ENCODE data around the gene TBX5. TPM values are rescaled to one million over a fixed set of nuclear protein-coding genes. Genes with fewer than 3 reads are reported as not detected.

TBX5 gene
- total RNA-seq, 1 donor from 2014 or later, result 2.1 TPM

DNA sequence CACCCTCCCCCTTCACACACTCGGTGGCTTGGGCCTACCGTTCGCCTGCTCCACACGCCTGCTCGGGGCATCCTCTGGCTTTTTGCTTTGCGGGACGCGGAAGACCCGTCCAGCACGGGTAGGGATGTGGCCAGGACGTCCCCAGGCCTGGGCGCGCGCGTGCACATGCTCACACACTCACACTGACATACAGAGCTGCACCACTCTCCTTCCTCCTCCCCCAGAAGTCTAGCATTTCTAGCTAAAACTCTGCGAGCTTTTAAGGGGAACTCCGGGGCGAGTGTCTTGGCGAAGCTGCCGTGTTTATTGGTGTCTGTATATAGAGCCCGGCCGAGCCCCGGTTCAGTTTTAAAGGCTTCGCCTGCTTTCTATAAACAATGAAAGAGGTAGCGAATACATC lies 5.0 kb downstream of the TBX5 start:
- H3K9ac ChIP-seq (ENCODE audit: low read depth in 1 of 3, low read length in 3 of 3), result no peak overlapping the region
- no peaks in the 10 kb centered on the region for H3K36me3 ChIP-seq (ENCODE audit: control insufficient read depth in 3 of 3, insufficient read depth in 3 of 3, low read length in 3 of 3)
- no peaks in the 10 kb centered on the region for H3K9me3 ChIP-seq (ENCODE audit: control insufficient read depth in 3 of 3, low read length in 3 of 3)
- H3K4me1 ChIP-seq (ENCODE audit: control insufficient read depth in 3 of 3, insufficient read depth in 3 of 3, low read length in 3 of 3), result peaks cover 0 to 5% (median 0%) of the 10 kb centered on the region in 3 donors
- no peak overlapping the region for H3K4me3 ChIP-seq (ENCODE audit: low read length in 3 of 3)
- H3K27me3 ChIP-seq (ENCODE audit: control insufficient read depth in 3 of 3, insufficient read depth in 3 of 3, low read length in 3 of 3), result peaks cover 87 to 91% (median 90%) of the 10 kb centered on the region in 3 donors
- no peak overlapping the region for H3K27ac ChIP-seq (ENCODE audit: low read depth, low read length)

- no peaks in the 10 kb centered on the region for H3K9me3 ChIP-seq (ENCODE audit: control insufficient read depth in 3 of 3, low read length in 3 of 3)
- H3K4me1 ChIP-seq (ENCODE audit: control insufficient read depth in 3 of 3, insufficient read depth in 3 of 3, low read length in 3 of 3), result peaks cover 0 to under 1% (median 0%) of the 10 kb centered on the region in 3 donors
- H3K4me3 ChIP-seq (ENCODE audit: low read length in 3 of 3), result no peak overlapping the region
- H3K9ac ChIP-seq (ENCODE audit: low read depth in 1 of 3, low read length in 3 of 3), result no peak overlapping the region
- H3K27ac ChIP-seq (ENCODE audit: low read depth, low read length), result no peak overlapping the region
- no peaks in the 10 kb centered on the region for H3K36me3 ChIP-seq (ENCODE audit: control insufficient read depth in 3 of 3, insufficient read depth in 3 of 3, low read length in 3 of 3)
- peaks cover 87 to 91% (median 90%) of the 10 kb centered on the region in 3 donors for H3K27me3 ChIP-seq (ENCODE audit: control insufficient read depth in 3 of 3, insufficient read depth in 3 of 3, low read length in 3 of 3)
These were observed 5.6 kb downstream of the TBX5 start for GRCh38 chr12:114400361-114400811.

GRCh38 chr12:114399664-114400211 lies 6.2 kb downstream of the TBX5 start:
- no peak overlapping the region for H3K27ac ChIP-seq (ENCODE audit: low read depth, low read length)
- H3K9ac ChIP-seq (ENCODE audit: low read depth in 1 of 3, low read length in 3 of 3), result no peak overlapping the region
- H3K27me3 ChIP-seq (ENCODE audit: control insufficient read depth in 3 of 3, insufficient read depth in 3 of 3, low read length in 3 of 3), result peaks cover 86 to 90% (median 89%) of the 10 kb centered on the region in 3 donors
- H3K4me3 ChIP-seq (ENCODE audit: low read length in 3 of 3), result no peak overlapping the region
- no peaks in the 10 kb centered on the region for H3K4me1 ChIP-seq (ENCODE audit: control insufficient read depth in 3 of 3, insufficient read depth in 3 of 3, low read length in 3 of 3)
- no peaks in the 10 kb centered on the region for H3K36me3 ChIP-seq (ENCODE audit: control insufficient read depth in 3 of 3, insufficient read depth in 3 of 3, low read length in 3 of 3)
- no peaks in the 10 kb centered on the region for H3K9me3 ChIP-seq (ENCODE audit: control insufficient read depth in 3 of 3, low read length in 3 of 3)

DNA sequence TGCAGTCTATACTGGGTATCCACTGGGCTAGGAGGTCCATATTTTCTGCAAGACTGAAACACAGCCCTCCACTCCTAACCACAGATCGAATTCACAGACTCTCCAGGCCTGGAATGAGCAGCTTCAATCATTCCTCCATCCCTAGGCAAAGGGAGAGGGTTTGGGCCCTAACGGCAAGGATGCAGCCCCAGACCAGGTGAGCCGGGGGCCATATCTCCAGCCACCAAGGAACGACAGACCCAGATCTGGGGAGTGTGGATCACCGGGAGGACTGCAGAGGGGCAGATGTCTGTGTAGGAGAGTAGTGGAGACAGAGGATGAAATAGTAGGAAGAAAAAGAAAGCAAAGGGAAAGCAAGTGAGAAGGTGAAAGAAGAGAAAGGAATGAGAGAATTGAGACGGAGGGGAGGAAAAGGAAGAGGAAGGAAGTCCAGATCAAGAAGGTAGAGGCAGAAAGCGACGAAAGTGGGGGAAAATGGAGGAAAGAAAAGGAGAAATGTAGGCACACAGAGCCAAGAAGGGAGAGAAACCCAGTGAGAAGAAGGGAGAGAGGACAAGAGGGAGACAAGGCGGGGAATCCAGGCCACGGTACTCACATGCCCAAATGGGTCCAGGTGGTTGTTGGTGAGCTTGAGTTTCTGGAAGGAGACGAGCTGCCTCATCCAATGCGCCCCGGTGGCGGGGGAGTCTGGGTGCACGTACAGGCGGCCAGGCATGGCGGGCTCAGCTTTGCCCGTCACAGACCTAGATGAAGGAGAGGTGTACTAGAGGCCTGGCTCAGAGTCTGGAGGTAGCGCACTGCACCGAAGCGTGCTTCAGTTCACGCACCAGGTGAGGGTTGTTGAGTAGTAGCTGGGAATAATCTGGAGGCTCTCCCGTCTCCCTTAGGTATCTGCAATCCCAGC lies 7.7 kb downstream of the TBX5 start:
- Histone ChIP-seq H3K9ac (ENCODE audit: low read depth in 1 of 3, low read length in 3 of 3) (no peak overlapping the region), H3K4me1 (ENCODE audit: control insufficient read depth in 3 of 3, insufficient read depth in 3 of 3, low read length in 3 of 3) (no peaks in the 10 kb centered on the region), H3K4me3 (ENCODE audit: low read length in 3 of 3) (no peak overlapping the region), H3K36me3 (ENCODE audit: control insufficient read depth in 3 of 3, insufficient read depth in 3 of 3, low read length in 3 of 3) (no peaks in the 10 kb centered on the region), H3K27me3 (ENCODE audit: control insufficient read depth in 3 of 3, insufficient read depth in 3 of 3, low read length in 3 of 3) (peaks cover 81 to 91% (median 86%) of the 10 kb centered on the region in 3 donors), H3K27ac (ENCODE audit: low read depth, low read length) (no peak overlapping the region), H3K9me3 (ENCODE audit: control insufficient read depth in 3 of 3, low read length in 3 of 3) (no peaks in the 10 kb centered on the region)

DNA sequence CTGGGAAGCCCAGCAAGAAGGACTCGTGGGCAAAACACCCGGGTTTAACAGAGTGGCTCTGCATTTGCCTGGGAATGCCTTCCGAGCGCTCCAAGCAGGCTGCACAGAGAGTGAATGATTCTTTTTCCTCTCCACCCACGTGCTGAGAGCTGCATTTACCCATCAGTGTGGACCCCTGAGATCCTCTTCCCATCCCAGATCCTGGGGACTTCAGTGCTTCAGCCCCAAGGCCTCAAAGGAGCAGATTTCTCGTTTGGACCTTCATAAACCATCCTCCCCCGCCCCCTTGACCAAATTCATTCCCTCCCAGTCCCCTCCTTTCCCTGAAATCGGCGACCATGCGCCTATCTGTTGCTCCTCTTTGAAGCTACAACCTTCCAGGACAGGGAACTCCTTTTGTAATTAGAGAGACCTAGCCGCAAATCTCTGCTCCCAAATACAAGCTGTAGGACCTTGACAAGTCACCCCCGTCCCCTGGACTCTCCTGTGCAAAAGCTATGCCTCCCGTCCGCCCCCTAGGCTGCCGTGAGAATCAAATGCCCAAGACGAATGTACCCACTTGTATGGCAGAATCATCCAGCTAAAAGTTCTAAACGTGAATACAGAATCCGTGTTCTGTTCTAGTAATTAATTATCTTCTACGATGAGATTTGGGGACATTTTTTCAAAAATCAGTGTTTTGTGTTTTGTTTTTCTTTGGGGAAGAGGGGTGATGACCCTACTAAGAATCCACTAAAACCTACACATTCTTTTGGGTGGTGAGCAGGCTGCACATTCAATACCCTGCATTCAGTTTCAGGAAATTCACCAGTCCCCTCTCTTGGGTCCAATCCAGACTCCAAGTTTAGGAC lies 8.8 kb downstream of the TBX5 start:
- no peak overlapping the region for H3K27ac ChIP-seq (ENCODE audit: low read depth, low read length)
- no peak overlapping the region for H3K4me3 ChIP-seq (ENCODE audit: low read length in 3 of 3)
- H3K9me3 ChIP-seq (ENCODE audit: control insufficient read depth in 3 of 3, low read length in 3 of 3), result no peaks in the 10 kb centered on the region
- H3K4me1 ChIP-seq (ENCODE audit: control insufficient read depth in 3 of 3, insufficient read depth in 3 of 3, low read length in 3 of 3), result no peaks in the 10 kb centered on the region
- peaks cover 73 to 87% (median 83%) of the 10 kb centered on the region in 3 donors for H3K27me3 ChIP-seq (ENCODE audit: control insufficient read depth in 3 of 3, insufficient read depth in 3 of 3, low read length in 3 of 3)
- H3K9ac ChIP-seq (ENCODE audit: low read depth in 1 of 3, low read length in 3 of 3), result no peak overlapping the region
- H3K36me3 ChIP-seq (ENCODE audit: control insufficient read depth in 3 of 3, insufficient read depth in 3 of 3, low read length in 3 of 3), result no peaks in the 10 kb centered on the region

- no peaks in the 10 kb centered on the region for H3K4me1 ChIP-seq (ENCODE audit: control insufficient read depth in 3 of 3, insufficient read depth in 3 of 3, low read length in 3 of 3)
- H3K36me3 ChIP-seq (ENCODE audit: control insufficient read depth in 3 of 3, insufficient read depth in 3 of 3, low read length in 3 of 3), result no peaks in the 10 kb centered on the region
- no peaks in the 10 kb centered on the region for H3K9me3 ChIP-seq (ENCODE audit: control insufficient read depth in 3 of 3, low read length in 3 of 3)
- H3K9ac ChIP-seq (ENCODE audit: low read depth in 1 of 3, low read length in 3 of 3), result no peak overlapping the region
- H3K27me3 ChIP-seq (ENCODE audit: control insufficient read depth in 3 of 3, insufficient read depth in 3 of 3, low read length in 3 of 3), result peaks cover 73 to 84% (median 80%) of the 10 kb centered on the region in 3 donors
- no peak overlapping the region for H3K4me3 ChIP-seq (ENCODE audit: low read length in 3 of 3)
- H3K27ac ChIP-seq (ENCODE audit: low read depth, low read length), result no peak overlapping the region
These were observed 9.6 kb downstream of the TBX5 start for GRCh38 chr12:114396153-114396868.

DNA sequence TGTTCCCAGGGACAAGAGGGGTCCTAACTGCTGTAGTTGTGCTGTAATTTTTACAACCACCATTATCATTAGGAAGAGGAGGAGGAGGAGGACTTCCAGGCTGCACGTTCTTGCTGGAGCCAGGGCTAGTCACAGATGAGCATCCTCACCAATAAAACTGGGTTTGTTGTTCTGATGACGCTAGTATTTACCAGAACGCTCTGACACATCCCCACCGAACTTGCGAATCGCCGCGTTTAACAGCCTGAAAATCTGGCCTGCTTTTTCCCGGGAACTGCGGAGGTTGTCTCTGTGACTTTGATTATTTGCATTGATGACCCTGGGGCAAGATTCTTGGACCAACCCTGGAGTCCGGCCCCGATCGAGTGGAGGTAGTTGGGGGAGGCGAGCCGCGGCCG lies 10.2 kb downstream of the TBX5 start:
- peaks cover 69 to 84% (median 75%) of the 10 kb centered on the region in 3 donors for H3K27me3 ChIP-seq (ENCODE audit: control insufficient read depth in 3 of 3, insufficient read depth in 3 of 3, low read length in 3 of 3)

GRCh38 chr12:114395233-114395632 lies 10.7 kb downstream of the TBX5 start:
- H3K27ac ChIP-seq (ENCODE audit: low read depth, low read length), result no peak overlapping the region
- no peak overlapping the region for H3K9ac ChIP-seq (ENCODE audit: low read depth in 1 of 3, low read length in 3 of 3)
- H3K27me3 ChIP-seq (ENCODE audit: control insufficient read depth in 3 of 3, insufficient read depth in 3 of 3, low read length in 3 of 3), result peaks cover 68 to 81% (median 74%) of the 10 kb centered on the region in 3 donors

More for the DNA sequence above, 10.2 kb downstream of the TBX5 start:
- H3K9ac ChIP-seq (ENCODE audit: low read depth in 1 of 3, low read length in 3 of 3), result no peak overlapping the region
- H3K4me3 ChIP-seq (ENCODE audit: low read length in 3 of 3), result no peak overlapping the region
- H3K4me1 ChIP-seq (ENCODE audit: control insufficient read depth in 3 of 3, insufficient read depth in 3 of 3, low read length in 3 of 3), result no peaks in the 10 kb centered on the region
- H3K9me3 ChIP-seq (ENCODE audit: control insufficient read depth in 3 of 3, low read length in 3 of 3), result no peaks in the 10 kb centered on the region
- no peaks in the 10 kb centered on the region for H3K36me3 ChIP-seq (ENCODE audit: control insufficient read depth in 3 of 3, insufficient read depth in 3 of 3, low read length in 3 of 3)
- no peak overlapping the region for H3K27ac ChIP-seq (ENCODE audit: low read depth, low read length)

DNA sequence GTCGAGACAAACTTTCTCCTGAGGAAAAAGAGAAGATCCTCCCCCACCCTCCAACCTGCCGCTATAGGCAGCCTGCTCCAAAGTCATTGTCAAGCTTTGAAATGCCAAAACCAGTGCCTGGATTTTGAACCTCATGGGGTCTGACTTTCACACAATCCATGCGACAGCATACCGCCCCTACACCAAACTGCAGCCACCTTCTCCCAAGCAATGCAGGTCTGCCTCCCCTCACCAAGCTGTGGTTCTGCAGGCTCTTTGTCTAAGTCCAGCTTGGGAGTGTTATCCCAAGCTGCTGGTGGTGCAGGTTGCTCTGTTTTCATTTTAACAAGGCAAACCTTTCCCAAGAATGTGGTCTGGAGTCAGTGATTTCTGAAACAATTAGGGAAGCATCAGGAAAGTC lies 12.4 kb downstream of the TBX5 start:
- Histone ChIP-seq H3K27ac (ENCODE audit: low read depth, low read length) (no peak overlapping the region), H3K4me3 (ENCODE audit: low read length in 3 of 3) (no peak overlapping the region), H3K36me3 (ENCODE audit: control insufficient read depth in 3 of 3, insufficient read depth in 3 of 3, low read length in 3 of 3) (no peaks in the 10 kb centered on the region), H3K9me3 (ENCODE audit: control insufficient read depth in 3 of 3, low read length in 3 of 3) (no peaks in the 10 kb centered on the region), H3K4me1 (ENCODE audit: control insufficient read depth in 3 of 3, insufficient read depth in 3 of 3, low read length in 3 of 3) (no peaks in the 10 kb centered on the region), H3K9ac (ENCODE audit: low read depth in 1 of 3, low read length in 3 of 3) (no peak overlapping the region), H3K27me3 (ENCODE audit: control insufficient read depth in 3 of 3, insufficient read depth in 3 of 3, low read length in 3 of 3) (peaks cover 52 to 68% (median 58%) of the 10 kb centered on the region in 3 donors)

More at GRCh38 chr12:114395233-114395632, 10.7 kb downstream of the TBX5 start:
- no peak overlapping the region for H3K4me3 ChIP-seq (ENCODE audit: low read length in 3 of 3)
- no peaks in the 10 kb centered on the region for H3K9me3 ChIP-seq (ENCODE audit: control insufficient read depth in 3 of 3, low read length in 3 of 3)
- no peaks in the 10 kb centered on the region for H3K36me3 ChIP-seq (ENCODE audit: control insufficient read depth in 3 of 3, insufficient read depth in 3 of 3, low read length in 3 of 3)
- H3K4me1 ChIP-seq (ENCODE audit: control insufficient read depth in 3 of 3, insufficient read depth in 3 of 3, low read length in 3 of 3), result no peaks in the 10 kb centered on the region

Measured in skeletal muscle tissue (tissue), 4 donors.